Aorta (tissue), 5 donors: ENCODE results near the gene COL16A1. TPM values are rescaled to one million over a fixed set of nuclear protein-coding genes. Genes with fewer than 3 reads are reported as not detected.

Source experiments
- ATAC-seq: fragments of 200-7000 bp; cut with Tn5 transposase; one replicate; pipeline ENCODE4 v1.9.1; 2022; ENCODE audit warnings: moderate library complexity; ENCODE audit not compliant: low FRiP score
- DNase-seq, 2 donors: peaks; one replicate each; pipeline ENCODE4 v3.0.0-alpha.2; 2020
- H3K27ac ChIP-seq, 2 donors: one replicate each; pipeline ENCODE4 v1.5.1; 2013; ENCODE audit warnings: low read length in 2 of 2, mild to moderate bottlenecking in 2 of 2, moderate library complexity in 2 of 2, control low read depth in 1 of 2, inconsistent platforms in 1 of 2, low read depth in 1 of 2
- H3K27me3 ChIP-seq, 2 donors: one replicate each; pipeline ENCODE4 v1.6.1; 2013; ENCODE audit warnings: control low read depth in 1 of 2, low read length in 1 of 2, mild to moderate bottlenecking in 1 of 2, moderate library complexity in 1 of 2; ENCODE audit not compliant: insufficient read depth in 2 of 2, control insufficient read depth in 1 of 2
- H3K36me3 ChIP-seq, 2 donors: one replicate each; pipeline ENCODE4 v1.6.1; 2013; ENCODE audit warnings: control low read depth in 1 of 2, low read length in 1 of 2, mild to moderate bottlenecking in 1 of 2; ENCODE audit not compliant: insufficient read depth in 2 of 2, control insufficient read depth in 1 of 2
- H3K4me1 ChIP-seq, 2 donors: one replicate each; pipeline ENCODE4 v1.6.1; 2013; ENCODE audit warnings: low read length in 2 of 2, control low read depth in 1 of 2, mild to moderate bottlenecking in 1 of 2, moderate library complexity in 1 of 2; ENCODE audit not compliant: insufficient read depth in 2 of 2, control insufficient read depth in 1 of 2
- H3K4me3 ChIP-seq, 2 donors: one replicate each; pipeline ENCODE4 v1.5.1; 2013; ENCODE audit warnings: low read length in 2 of 2, control low read depth in 1 of 2, mild to moderate bottlenecking in 1 of 2
- H3K9me3 ChIP-seq: one replicate; pipeline ENCODE4 v1.6.1; 2013; ENCODE audit warnings: mild to moderate bottlenecking, low read length; ENCODE audit not compliant: control insufficient read depth
- WGBS, 2 donors: extraction: QIAGEN DNeasy Blood & Tissue Kit; methylation state at CpG; one replicate each; pipeline ENCODE4 v1.1.7; 2013; 5-methylcytosine and 5-hydroxymethylcytosine counted together
- intact Hi-C, 2 donors: fragments of 100-400 bp; cut with DNase I; formaldehyde crosslinking; loops; one replicate each; pipeline versions ENCODE4 v1.14.2 to v1.15.0; 2022
- polyA plus RNA-seq, 2 donors: library from polyadenylated mRNA; stranded (reverse); fragments of 200-250 nt; gene quantifications; one replicate each; pipeline ENCODE4 v1.2.3, GENCODE V29; 2013
- total RNA-seq, 2 donors: library from RNA; stranded (reverse); fragmentation: NEBNext Ultra II Directional; extraction: Animal tissue kit (Norgen Biotek cat#: 25700); gene quantifications; one replicate each; pipeline ENCODE4 v1.2.1, GENCODE V29; 2021
- donor health status: healthy with polysubstance abuse.
- donor health status: Bipolar disorder and iron deficiency.
- donor health status: DM: no; HTN: no; CAD: no.
- donor health status: DM: no; HTN: no; CAD: no.
- donor health status: DM: yes; HTN: yes; CAD: no.

Gene COL16A1
- total and polyA plus RNA-seq, 4 donors = 39.8 to 358 (median 130) TPM

GRCh38 chr1:31705080-31705866 is 1.5 kb upstream of the COL16A1 start:
- Histone ChIP-seq H3K9me3 (no peaks in the 10 kb centered on the region), H3K4me3 (no peak overlapping the region), H3K27ac (peak overlapping the region in 1 of 2 donors; percentile 60), H3K36me3 (no peaks in the 10 kb centered on the region), H3K4me1 (no peaks in the 10 kb centered on the region), H3K27me3 (no peaks in the 10 kb centered on the region)
- 39% methylated on average over 23 of the region's 23 CpGs for WGBS, 2 donors
- intact Hi-C loops = loop anchor here in 1 of 2 donors (2.0 kb wide), 1 partner anchor 34 kb away; no protein-coding TSS in a partner anchor
- DNase-seq (peak; percentile 79 to 89), ATAC-seq (peak; percentile 31)

GRCh38 chr1:31704271-31705079 is 658 bp upstream of the COL16A1 start:
- no peaks in the 10 kb centered on the region for H3K36me3 ChIP-seq
- ATAC-seq = peak; percentile 33
- peak in 1 of 2 donors; percentile 59 for DNase-seq
- intact Hi-C loops = loop anchor here (2.0 to 5.0 kb wide), 2 partner anchors 34 to 142 kb away; no protein-coding TSS in a partner anchor
- H3K9me3 ChIP-seq = no peaks in the 10 kb centered on the region
- no peaks in the 10 kb centered on the region for H3K27me3 ChIP-seq
- 1 to 2% methylated on average over 19 of the region's 19 CpGs for WGBS, 2 donors
- no peaks in the 10 kb centered on the region for H3K4me1 ChIP-seq
- peak overlapping the region in 1 of 2 donors; percentile 60 for H3K27ac ChIP-seq
- H3K4me3 ChIP-seq = peak overlapping the region; percentile 31 to 39

- WGBS, 2 donors = 67 to 69% methylated on average over 8 of the region's 8 CpGs
These were observed 897 bp downstream of the COL16A1 start for GRCh38 chr1:31702836-31703404.

GRCh38 chr1:31701091-31701736 is 2.6 kb downstream of the COL16A1 start:
- intact Hi-C loops = loop anchor here in 1 of 2 donors (5.0 kb wide), 1 partner anchor 139 kb away; no protein-coding TSS in a partner anchor
- H3K4me3 ChIP-seq = no peak overlapping the region
- 4 to 8% methylated on average over 10 of the region's 10 CpGs for WGBS, 2 donors
- peak; percentile 94 to 96 for DNase-seq
- H3K27me3 ChIP-seq = no peaks in the 10 kb centered on the region
- peak overlapping the region; percentile 48 to 92 for H3K27ac ChIP-seq
- H3K9me3 ChIP-seq = no peaks in the 10 kb centered on the region
- no peaks in the 10 kb centered on the region for H3K4me1 ChIP-seq
- H3K36me3 ChIP-seq = no peaks in the 10 kb centered on the region
- ATAC-seq = peak; percentile 71

More at GRCh38 chr1:31702836-31703404, 897 bp downstream of the COL16A1 start:
- Histone ChIP-seq H3K9me3 (no peaks in the 10 kb centered on the region), H3K27ac (peak overlapping the region; percentile 2 to 62), H3K36me3 (no peaks in the 10 kb centered on the region), H3K4me1 (no peaks in the 10 kb centered on the region), H3K27me3 (no peaks in the 10 kb centered on the region), H3K4me3 (peak overlapping the region in 1 of 2 donors; percentile 39)
- ATAC-seq (no peak), DNase-seq (no peak)
- intact Hi-C loops = loop anchor here in 1 of 2 donors (5.0 kb wide), 1 partner anchor 141 kb away; no protein-coding TSS in a partner anchor

GRCh38 chr1:31700468-31701090 is 3.2 kb downstream of the COL16A1 start:
- no peak for ATAC-seq
- 42 to 46% methylated on average over 7 of the region's 7 CpGs for WGBS, 2 donors
- Histone ChIP-seq H3K4me1 (no peaks in the 10 kb centered on the region), H3K4me3 (no peak overlapping the region), H3K27me3 (no peaks in the 10 kb centered on the region), H3K27ac (peak overlapping the region; percentile 48 to 92), H3K9me3 (no peaks in the 10 kb centered on the region), H3K36me3 (no peaks in the 10 kb centered on the region)
- intact Hi-C loops = loop anchor here in 1 of 2 donors (5.0 kb wide), 1 partner anchor 138 kb away; no protein-coding TSS in a partner anchor
- DNase-seq = no peak

GRCh38 chr1:31699341-31699891 is 4.4 kb downstream of the COL16A1 start:
- WGBS, 2 donors = 82 to 97% methylated on average over 10 of the region's 10 CpGs
- no peaks in the 10 kb centered on the region for H3K9me3 ChIP-seq
- no peaks in the 10 kb centered on the region for H3K27me3 ChIP-seq
- no peak for DNase-seq
- no peak for ATAC-seq
- no peak overlapping the region for H3K4me3 ChIP-seq
- no peaks in the 10 kb centered on the region for H3K36me3 ChIP-seq
- intact Hi-C loops = no loop called here
- no peaks in the 10 kb centered on the region for H3K4me1 ChIP-seq
- no peak overlapping the region for H3K27ac ChIP-seq

GRCh38 chr1:31697369-31697984 is 6.3 kb downstream of the COL16A1 start:
- no peak for ATAC-seq
- no peaks in the 10 kb centered on the region for H3K36me3 ChIP-seq
- no peaks in the 10 kb centered on the region for H3K27me3 ChIP-seq
- no peaks in the 10 kb centered on the region for H3K4me1 ChIP-seq
- WGBS, 2 donors = 89 to 92% methylated on average over 12 of the region's 12 CpGs
- H3K9me3 ChIP-seq = no peaks in the 10 kb centered on the region
- H3K27ac ChIP-seq = no peak overlapping the region
- intact Hi-C loops = no loop called here
- H3K4me3 ChIP-seq = no peak overlapping the region
- DNase-seq = no peak
